Right atrium auricular region (tissue), 2 donors: ENCODE results near the gene ZBTB11. TPM values are rescaled to one million over a fixed set of nuclear protein-coding genes. Genes with fewer than 3 reads are reported as not detected.

Source experiments
- DNase-seq: peaks from one replicate; pipeline ENCODE4 v3.0.0-alpha.2; 2019; ENCODE audit warnings: low spot score
- H3K27ac ChIP-seq, 2 donors: fragments of 200-600 bp; sonication (generic); 1 replicate in 1 of 2; 2 replicates in 1 of 2; pipeline ENCODE4 v1.5.1; 2016 to 2019
- H3K27me3 ChIP-seq, 2 donors: fragments of 200-600 bp; sonication (generic); one replicate each; pipeline versions ENCODE4 v1.5.1 to v1.6.0; 2017 to 2019
- H3K36me3 ChIP-seq: fragments of 200-600 bp; sonication (generic); one replicate; pipeline ENCODE4 v1.5.1; 2016
- H3K4me1 ChIP-seq, 2 donors: fragments of 200-600 bp; sonication (generic); one replicate each; pipeline versions ENCODE4 v1.5.1 to v1.6.0; 2017 to 2019
- H3K4me3 ChIP-seq, 2 donors: fragments of 200-600 bp; sonication (generic); 1 replicate in 1 of 2; 2 replicates in 1 of 2; pipeline ENCODE4 v1.5.1; 2017 to 2019; ENCODE audit warnings: mild to moderate bottlenecking in 1 of 2, moderate library complexity in 1 of 2
- H3K9me3 ChIP-seq, 2 donors: fragments of 200-600 bp; sonication (generic); one replicate each; pipeline ENCODE4 v1.5.1; 2019
- total RNA-seq, 2 donors: library from RNA; depleted of rRNA; stranded (reverse); fragments of >200 nt; gene quantifications; one replicate each; pipeline ENCODE4 v1.1.0, GENCODE V29; 2016
- TF ChIP-seq, protein P1 (sequence below), 2 donors: fragments of 200-600 bp; sonication (generic); IDR thresholded peaks; one replicate each; pipeline ENCODE4 v1.5.1; 2019; ENCODE audit warnings: antibody characterized with exemption in 2 of 2

Gene ZBTB11
- total RNA-seq, 2 donors from 2014 or later = 9.8 to 10.4 TPM

DNA sequence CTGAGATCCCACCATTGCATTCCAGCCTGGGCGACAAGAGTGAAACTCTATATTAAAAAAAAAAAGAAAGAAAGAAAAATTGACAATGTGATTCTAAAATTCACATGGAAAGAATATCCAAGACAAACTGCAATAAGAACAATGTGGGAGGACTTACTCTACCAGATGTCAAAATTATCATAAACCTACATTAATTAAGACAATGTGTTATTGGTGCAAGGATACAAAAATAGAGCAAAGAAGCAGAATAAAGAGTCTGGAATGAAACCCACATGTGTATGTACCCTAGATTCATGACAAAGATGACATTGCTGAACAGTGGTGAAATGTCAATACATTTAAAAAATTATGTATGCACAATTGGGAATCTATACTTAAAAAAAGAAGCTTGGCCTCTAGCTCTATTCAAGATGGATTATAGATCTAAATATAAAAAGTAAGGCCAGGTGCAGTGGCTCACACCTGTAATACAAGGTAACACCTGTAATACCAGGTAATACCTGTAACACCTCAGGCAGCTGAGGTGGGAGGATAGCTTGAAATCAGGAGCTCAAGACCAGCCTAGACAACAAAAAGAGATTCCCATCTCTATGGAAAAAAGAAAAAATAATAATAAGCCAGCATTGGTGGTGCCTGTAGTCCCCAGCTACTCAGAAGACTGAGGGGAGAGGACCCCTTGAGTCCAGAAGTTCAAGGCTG, 45.7 kb downstream of the ZBTB11 start:
- no peak for DNase-seq
- no peak overlapping the region for H3K4me3 ChIP-seq
- no peak overlapping the region for H3K27ac ChIP-seq
- H3K9me3 ChIP-seq = no peaks in the 10 kb centered on the region
- H3K4me1 ChIP-seq = no peaks in the 10 kb centered on the region
- no peaks in the 10 kb centered on the region for H3K27me3 ChIP-seq
- no peaks in the 10 kb centered on the region for H3K36me3 ChIP-seq
- TF ChIP-seq, protein P1, sequence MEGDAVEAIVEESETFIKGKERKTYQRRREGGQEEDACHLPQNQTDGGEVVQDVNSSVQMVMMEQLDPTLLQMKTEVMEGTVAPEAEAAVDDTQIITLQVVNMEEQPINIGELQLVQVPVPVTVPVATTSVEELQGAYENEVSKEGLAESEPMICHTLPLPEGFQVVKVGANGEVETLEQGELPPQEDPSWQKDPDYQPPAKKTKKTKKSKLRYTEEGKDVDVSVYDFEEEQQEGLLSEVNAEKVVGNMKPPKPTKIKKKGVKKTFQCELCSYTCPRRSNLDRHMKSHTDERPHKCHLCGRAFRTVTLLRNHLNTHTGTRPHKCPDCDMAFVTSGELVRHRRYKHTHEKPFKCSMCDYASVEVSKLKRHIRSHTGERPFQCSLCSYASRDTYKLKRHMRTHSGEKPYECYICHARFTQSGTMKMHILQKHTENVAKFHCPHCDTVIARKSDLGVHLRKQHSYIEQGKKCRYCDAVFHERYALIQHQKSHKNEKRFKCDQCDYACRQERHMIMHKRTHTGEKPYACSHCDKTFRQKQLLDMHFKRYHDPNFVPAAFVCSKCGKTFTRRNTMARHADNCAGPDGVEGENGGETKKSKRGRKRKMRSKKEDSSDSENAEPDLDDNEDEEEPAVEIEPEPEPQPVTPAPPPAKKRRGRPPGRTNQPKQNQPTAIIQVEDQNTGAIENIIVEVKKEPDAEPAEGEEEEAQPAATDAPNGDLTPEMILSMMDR (IDR thresholded peaks at IDR 0.05) = no peak

GRCh38 chr3:101629219-101629618, 47.7 kb downstream of the ZBTB11 start:
- Histone ChIP-seq H3K36me3 (no peaks in the 10 kb centered on the region), H3K4me1 (no peaks in the 10 kb centered on the region), H3K9me3 (no peaks in the 10 kb centered on the region), H3K4me3 (no peak overlapping the region), H3K27ac (no peak overlapping the region), H3K27me3 (no peaks in the 10 kb centered on the region)
- DNase-seq = no peak
- TF ChIP-seq, protein P1 (IDR thresholded peaks at IDR 0.05) = no peak

- DNase-seq = no peak
- TF ChIP-seq, protein P1 (IDR thresholded peaks at IDR 0.05) = no peak
- Histone ChIP-seq H3K27ac (no peak overlapping the region), H3K4me3 (no peak overlapping the region), H3K4me1 (no peaks in the 10 kb centered on the region), H3K27me3 (no peaks in the 10 kb centered on the region), H3K36me3 (no peaks in the 10 kb centered on the region), H3K9me3 (no peaks in the 10 kb centered on the region)
These were observed 51.1 kb downstream of the ZBTB11 start for GRCh38 chr3:101625879-101626278.

DNA sequence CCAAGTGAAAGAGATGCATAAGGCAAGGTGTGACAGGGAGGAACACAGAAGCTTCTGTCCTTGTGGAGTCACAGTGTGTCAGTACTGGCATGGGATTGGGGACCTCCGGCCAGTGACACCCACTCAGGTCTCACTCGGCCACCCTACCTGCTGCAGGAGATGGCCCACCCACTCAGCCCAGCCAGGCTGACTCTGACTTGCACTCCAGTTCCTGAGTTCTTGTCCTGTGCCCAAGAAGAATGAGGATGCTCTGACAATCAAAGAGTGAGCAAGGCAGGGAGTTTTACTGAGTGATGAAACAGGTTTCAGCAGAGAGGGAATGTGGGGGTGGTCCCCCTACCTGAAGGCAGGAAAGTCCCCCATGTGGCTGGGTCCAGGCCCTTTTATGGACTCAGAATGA, 52.1 kb downstream of the ZBTB11 start:
- TF ChIP-seq, protein P1 (IDR thresholded peaks at IDR 0.05) = no peak
- H3K9me3 ChIP-seq = peaks cover 0 to 4% of the 10 kb centered on the region in 2 donors
- no peaks in the 10 kb centered on the region for H3K36me3 ChIP-seq
- no peak overlapping the region for H3K27ac ChIP-seq
- H3K4me3 ChIP-seq = no peak overlapping the region
- H3K4me1 ChIP-seq = no peaks in the 10 kb centered on the region
- H3K27me3 ChIP-seq = no peaks in the 10 kb centered on the region
- DNase-seq = no peak

GRCh38 chr3:101623656-101624055, 53.3 kb downstream of the ZBTB11 start:
- DNase-seq = no peak
- H3K4me3 ChIP-seq = no peak overlapping the region
- no peaks in the 10 kb centered on the region for H3K27me3 ChIP-seq
- TF ChIP-seq, protein P1 (IDR thresholded peaks at IDR 0.05) = no peak
- H3K36me3 ChIP-seq = no peaks in the 10 kb centered on the region
- H3K9me3 ChIP-seq = peaks cover 0 to 6% of the 10 kb centered on the region in 2 donors
- no peak overlapping the region for H3K27ac ChIP-seq
- no peaks in the 10 kb centered on the region for H3K4me1 ChIP-seq

DNA sequence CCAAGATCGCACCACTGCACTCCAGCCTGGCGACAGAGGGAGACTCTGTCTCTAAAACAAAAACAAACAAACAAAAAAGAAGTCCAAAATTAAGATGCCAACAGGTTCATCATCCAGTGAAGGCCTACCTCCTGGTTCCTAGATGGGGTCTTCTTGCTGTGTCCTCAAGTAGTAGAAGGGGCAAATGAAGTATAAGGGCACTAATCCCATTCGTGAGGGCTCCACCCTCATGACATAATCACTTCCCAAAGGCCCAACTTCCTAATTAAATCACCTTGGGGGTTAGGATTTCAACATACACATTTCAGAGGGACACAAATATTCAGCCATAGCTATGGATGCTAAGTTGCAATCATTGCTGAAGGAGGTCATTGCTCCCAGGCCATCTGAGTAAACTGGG, 57.2 kb downstream of the ZBTB11 start:
- no peak overlapping the region for H3K27ac ChIP-seq
- H3K36me3 ChIP-seq = no peaks in the 10 kb centered on the region
- TF ChIP-seq, protein P1 (IDR thresholded peaks at IDR 0.05) = no peak
- DNase-seq = no peak
- no peaks in the 10 kb centered on the region for H3K27me3 ChIP-seq
- H3K4me1 ChIP-seq = no peaks in the 10 kb centered on the region
- no peak overlapping the region for H3K4me3 ChIP-seq
- peaks cover 0 to 6% of the 10 kb centered on the region in 2 donors for H3K9me3 ChIP-seq
